LNCAP (cell line): Measurements from ENCODE around the gene CCDC9.

Experiments
- CTCF ChIP-seq: fragments of 450-650 bp; IDR thresholded peaks from 2 replicates; pipeline ENCODE4 v1.5.1; 2017; ENCODE audit warnings: mild to moderate bottlenecking

The CCDC9 gene

GRCh38 chr19:47225746-47226425, 30.4 kb upstream of the CCDC9 start:
- no peak for TF ChIP-seq CTCF

- TF ChIP-seq CTCF = no peak
Measured at GRCh38 chr19:47226426-47227351, 29.6 kb upstream of the CCDC9 start.

GRCh38 chr19:47227352-47228167, 28.8 kb upstream of the CCDC9 start:
- no peak for TF ChIP-seq CTCF

- no peak for TF ChIP-seq CTCF
Measured at GRCh38 chr19:47228168-47228936, 28.0 kb upstream of the CCDC9 start.

- no peak for TF ChIP-seq CTCF
Measured at GRCh38 chr19:47228937-47229675, 27.2 kb upstream of the CCDC9 start.

- TF ChIP-seq CTCF = no peak
Measured at GRCh38 chr19:47229676-47230053, 26.7 kb upstream of the CCDC9 start.
